Sigmoid colon (tissue), 3 donors: Measurements from ENCODE around the gene FCGBP.
"Not testable (repeated sequence)": the region's sequence is repeated elsewhere in the genome, so short reads cannot be mapped to it uniquely, and the experiment has no call there.

ENCODE experiments used
- POLR2A ChIP-seq, 2 donors: fragments of 450-650 bp; IDR thresholded peaks; one replicate each; pipeline ENCODE4 v1.6.1; 2016; ENCODE audit warnings: antibody characterized with exemption in 2 of 2, mild to moderate bottlenecking in 2 of 2, moderate library complexity in 2 of 2
- TF ChIP-seq, protein P1 (sequence below), 4 experiments: fragments of 450-650 bp in 3 of 4; fragments of 200-600 bp in 1 of 4; IDR thresholded peaks; one replicate each; pipeline ENCODE4 v1.5.1; 2016 to 2019; ENCODE audit warnings: antibody characterized with exemption in 4 of 4, mild to moderate bottlenecking in 3 of 4, moderate library complexity in 2 of 4

- TF ChIP-seq, protein P1, sequence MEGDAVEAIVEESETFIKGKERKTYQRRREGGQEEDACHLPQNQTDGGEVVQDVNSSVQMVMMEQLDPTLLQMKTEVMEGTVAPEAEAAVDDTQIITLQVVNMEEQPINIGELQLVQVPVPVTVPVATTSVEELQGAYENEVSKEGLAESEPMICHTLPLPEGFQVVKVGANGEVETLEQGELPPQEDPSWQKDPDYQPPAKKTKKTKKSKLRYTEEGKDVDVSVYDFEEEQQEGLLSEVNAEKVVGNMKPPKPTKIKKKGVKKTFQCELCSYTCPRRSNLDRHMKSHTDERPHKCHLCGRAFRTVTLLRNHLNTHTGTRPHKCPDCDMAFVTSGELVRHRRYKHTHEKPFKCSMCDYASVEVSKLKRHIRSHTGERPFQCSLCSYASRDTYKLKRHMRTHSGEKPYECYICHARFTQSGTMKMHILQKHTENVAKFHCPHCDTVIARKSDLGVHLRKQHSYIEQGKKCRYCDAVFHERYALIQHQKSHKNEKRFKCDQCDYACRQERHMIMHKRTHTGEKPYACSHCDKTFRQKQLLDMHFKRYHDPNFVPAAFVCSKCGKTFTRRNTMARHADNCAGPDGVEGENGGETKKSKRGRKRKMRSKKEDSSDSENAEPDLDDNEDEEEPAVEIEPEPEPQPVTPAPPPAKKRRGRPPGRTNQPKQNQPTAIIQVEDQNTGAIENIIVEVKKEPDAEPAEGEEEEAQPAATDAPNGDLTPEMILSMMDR (IDR thresholded peaks at IDR 0.05) = not testable (repeated sequence)
- TF ChIP-seq POLR2A (IDR thresholded peaks at IDR 0.05) = not testable (repeated sequence)
Observed at GRCh38 chr19:39957886-39958285, 23.5 kb upstream of the FCGBP start.
